Fibroblast of skin of abdomen (primary cell): ENCODE measurements around the gene WDR77. TPM values are rescaled to one million over a fixed set of nuclear protein-coding genes. Genes with fewer than 3 reads are reported as not detected.

Source experiments
- DNase-seq: peaks from one replicate; pipeline ENCODE4 v3.0.0-alpha.2; 2013
- polyA plus RNA-seq, 2 experiments: library from polyadenylated mRNA; unstranded; fragments of 120-200 nt; gene quantifications; one replicate each; pipeline ENCODE4 v1.2.1, GENCODE V29; 2013; ENCODE audit not compliant: insufficient read length in 2 of 2

WDR77 gene
- polyA plus RNA-seq (2013, experiment 1 of 2; ENCODE audit: insufficient read length), result 38.2 TPM
- polyA plus RNA-seq (2013, experiment 2 of 2; ENCODE audit: insufficient read length), result 38.3 TPM

DNA sequence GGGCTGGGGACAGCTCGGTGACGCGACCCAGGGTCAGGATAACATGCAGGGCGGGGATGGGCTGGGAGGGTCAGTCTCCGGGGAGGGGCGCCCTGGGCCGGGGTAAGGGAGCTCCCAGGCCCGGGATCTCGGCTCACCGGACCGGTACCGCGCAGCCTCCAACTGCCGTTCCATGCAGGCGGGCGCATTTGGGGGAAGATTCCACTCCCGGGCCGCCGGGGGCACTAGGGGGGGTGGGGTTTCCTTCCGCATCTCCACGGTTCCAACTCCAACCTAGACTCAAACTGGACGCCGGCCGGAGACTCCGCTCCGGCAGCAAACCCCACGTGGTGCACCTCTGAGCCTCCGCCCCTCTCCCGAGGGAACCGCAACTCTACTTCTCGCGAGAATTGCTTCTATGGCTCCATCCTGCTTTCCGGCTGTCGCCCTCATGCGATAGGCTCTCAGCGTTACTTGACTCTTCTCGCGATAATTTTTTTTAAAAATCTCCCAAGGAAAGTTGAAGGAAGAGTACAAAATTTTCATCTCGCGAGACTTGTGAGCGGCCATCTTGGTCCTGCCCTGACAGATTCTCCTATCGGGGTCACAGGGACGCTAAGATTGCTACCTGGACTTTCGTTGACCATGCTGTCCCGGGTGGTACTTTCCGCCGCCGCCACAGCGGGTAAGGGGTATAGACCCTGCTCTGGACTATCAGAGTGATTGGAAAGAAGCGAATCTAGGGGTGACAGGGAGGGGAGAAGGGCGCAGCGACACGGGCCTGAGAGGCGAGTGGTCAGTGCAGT, at the start of gene WDR77, which contains the start of gene ATP5PB:
Gene WDR77 (minus strand): TSS at position 339 of the 785 bp plus-strand sequence. CDS start 87 bp downstream, at position 252.
Gene ATP5PB (plus strand): TSS at position 547 of the 785 bp plus-strand sequence. CDS start 78 bp downstream, at position 625.
- DNase-seq, result peak; percentile 99

- DNase-seq, result no peak
Observed at GRCh38 chr1:111497592-111497991, 48.5 kb upstream of the WDR77 start.

- DNase-seq, result no peak
Observed at GRCh38 chr1:111496398-111496797, 47.3 kb upstream of the WDR77 start.

- no peak for DNase-seq
Observed at GRCh38 chr1:111491070-111491469, 42.0 kb upstream of the WDR77 start.

DNA sequence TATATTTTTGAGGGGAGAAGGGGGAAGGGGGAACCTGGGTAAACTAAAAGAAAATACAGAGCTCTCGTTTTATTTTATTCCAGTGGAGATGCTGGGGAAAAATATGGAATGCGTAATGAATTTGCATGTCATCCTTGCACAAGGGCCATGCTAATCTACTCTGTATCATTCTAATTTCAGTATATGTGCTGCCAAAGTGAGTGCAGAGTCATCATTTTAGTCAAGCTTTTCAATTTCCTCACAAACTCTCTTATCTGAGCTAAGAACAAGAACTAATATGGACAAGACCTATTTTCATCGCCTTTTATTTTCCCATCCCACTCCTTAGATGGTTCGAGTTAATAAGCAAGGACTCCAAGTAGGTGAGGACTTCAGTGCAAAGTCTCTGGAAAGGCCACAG, 41.2 kb upstream of the WDR77 start:
- DNase-seq, result no peak

GRCh38 chr1:111489604-111490003, 40.5 kb upstream of the WDR77 start:
- DNase-seq, result no peak

DNA sequence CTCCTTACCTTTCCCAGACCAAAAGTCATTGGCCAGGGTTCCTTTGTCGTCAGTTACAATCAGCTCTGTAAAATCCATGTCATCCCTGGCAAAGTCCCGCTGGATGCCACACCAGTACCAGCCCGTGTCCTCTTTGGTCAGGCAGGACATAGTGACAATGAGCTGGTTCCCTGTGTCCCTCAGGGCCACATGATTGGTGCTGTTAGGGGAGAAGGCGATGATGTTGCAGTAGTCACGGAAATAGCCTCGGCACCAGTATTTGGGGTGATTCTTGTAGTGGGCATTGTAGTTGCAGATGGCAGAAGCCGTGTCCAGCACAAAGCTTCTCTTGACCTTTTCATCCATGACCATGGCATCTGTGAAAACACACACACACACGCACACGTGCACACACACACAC, 39.6 kb upstream of the WDR77 start:
- DNase-seq, result no peak

DNA sequence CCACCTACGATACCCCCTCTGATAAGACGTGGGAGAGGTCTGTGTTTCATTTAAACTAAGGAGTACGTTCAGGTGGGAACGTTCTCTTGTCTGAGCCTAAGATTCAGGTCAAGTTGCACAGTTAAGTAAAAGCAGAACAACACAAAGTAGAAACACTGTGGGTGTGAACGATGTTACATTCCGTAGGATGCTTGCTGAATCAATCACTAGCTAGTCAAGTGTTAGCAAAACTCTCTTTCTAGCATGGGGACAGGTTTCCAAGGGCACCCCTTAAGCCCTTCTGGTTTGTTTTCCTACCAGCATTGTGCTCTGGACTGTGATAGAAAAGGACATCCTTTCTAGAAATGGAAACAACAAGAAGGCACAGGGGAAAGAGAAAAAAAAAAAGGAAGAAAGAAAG, 38.1 kb upstream of the WDR77 start:
- no peak for DNase-seq

- DNase-seq, result no peak
Observed at GRCh38 chr1:111486431-111486830, 37.4 kb upstream of the WDR77 start.

DNA sequence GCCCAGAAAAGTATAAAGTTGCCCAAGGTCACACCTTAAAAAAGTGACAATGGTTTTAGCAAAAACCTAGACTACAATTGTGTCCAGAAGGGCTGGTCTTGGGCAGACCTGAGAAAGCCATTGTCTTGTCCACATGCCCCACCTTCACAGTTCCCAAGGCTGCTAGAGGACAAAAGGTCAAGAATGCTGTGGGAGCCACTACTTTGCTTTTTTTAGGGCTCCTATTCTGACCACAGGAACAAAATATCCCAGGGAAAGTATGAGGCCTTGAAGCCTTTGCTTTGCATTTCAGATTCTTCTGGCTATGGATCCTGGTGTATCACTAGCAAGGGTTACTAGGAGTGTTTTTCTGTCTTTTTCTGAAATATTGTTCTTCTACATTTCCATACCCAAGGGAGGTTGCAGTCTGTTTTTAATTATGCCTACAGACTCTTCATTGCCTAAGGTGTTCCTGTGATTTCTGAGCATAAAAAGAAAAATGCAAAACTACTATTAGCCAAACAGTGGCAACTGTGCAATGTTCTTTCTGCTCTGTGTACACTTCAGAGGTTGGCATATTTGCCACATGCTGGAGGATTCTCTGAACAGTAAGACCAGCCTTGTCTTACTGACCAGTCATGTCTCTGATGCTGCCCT, 35.5 kb upstream of the WDR77 start:
- DNase-seq, result no peak

DNA sequence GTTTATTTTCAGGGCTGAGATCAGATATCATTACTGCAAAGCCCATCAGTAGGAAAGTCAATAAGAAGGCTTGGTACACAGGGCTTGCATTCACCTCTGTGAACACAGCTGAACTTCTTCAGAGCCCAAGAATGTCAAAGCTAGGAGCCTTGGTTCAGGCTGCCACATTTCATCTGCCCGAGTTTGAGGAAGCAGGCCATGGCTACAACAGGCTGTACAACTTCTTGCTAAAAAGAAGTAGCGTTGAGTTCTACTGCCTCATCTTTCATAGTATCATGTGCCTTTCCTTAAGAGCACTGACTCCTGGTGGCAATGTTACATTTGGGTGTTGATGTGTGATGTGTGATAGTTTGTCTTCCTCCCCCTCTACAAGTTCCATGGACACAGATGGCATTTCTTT, 34.8 kb upstream of the WDR77 start:
- no peak for DNase-seq

DNA sequence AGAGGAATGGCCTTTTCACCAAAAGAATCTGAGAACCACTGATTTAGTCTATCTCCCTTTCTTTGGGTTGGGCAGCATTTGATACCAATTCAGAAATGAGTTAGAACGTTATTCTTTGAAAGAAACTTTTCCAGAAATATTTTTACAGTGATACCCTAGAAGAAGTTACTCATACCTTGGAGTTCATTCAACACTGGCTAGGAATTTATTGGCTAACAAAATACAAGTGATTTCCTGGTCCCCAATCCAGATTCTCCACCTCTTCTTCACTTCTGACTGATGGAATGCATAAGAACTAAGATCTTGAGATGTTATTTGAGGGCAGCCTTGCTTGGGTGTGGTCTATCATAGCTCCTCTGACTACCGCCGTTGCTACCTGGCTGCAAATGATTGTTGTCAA, 34.1 kb upstream of the WDR77 start:
- DNase-seq, result peak; percentile 12

- DNase-seq, result peak; percentile 57
Observed at GRCh38 chr1:111481387-111482221, 32.5 kb upstream of the WDR77 start.

- no peak for DNase-seq
Observed at GRCh38 chr1:111480674-111481073, 31.6 kb upstream of the WDR77 start.

- DNase-seq, result no peak
Observed at GRCh38 chr1:111476761-111477309, 27.8 kb upstream of the WDR77 start.

GRCh38 chr1:111476214-111476613, 27.2 kb upstream of the WDR77 start:
- DNase-seq, result no peak

DNA sequence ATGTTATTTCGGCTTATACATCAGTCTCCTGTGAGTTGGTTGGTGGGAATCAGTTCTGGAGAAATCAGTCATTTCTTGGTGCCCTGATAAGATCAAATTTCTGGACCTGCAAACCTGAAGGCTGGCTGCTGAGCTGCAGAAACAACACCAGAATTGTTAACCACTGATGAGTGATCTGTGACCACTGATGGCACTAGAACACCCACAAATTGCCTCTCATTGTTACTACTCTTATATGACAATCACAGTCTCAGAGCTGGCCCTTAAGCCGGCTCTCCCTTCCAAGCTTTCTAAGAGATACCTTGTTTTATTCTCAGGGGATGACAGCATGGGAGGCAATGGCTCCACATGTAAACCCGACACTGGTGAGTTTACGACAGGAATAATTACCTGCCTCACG, 26.6 kb upstream of the WDR77 start:
- no peak for DNase-seq

DNA sequence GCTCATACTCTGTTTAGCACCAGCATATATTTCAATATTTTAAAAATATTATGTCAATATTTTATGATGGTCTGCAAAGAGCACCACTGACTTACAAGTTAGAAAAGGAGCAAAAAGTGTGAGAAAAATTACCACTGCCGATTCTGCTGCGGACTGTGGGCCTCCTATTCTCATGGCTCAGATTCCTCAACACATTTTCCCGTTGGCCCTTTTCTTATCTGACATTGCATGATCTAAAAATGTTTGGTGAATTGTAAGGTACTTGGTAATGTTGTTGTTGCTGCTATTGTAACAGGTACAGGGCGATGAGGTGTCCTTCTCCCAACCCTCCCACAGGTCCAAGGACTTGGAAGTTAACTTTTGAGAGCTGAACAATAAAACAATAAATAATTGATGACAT, 25.5 kb upstream of the WDR77 start:
- no peak for DNase-seq

- DNase-seq, result no peak
Observed at GRCh38 chr1:111474106-111474505, 25.1 kb upstream of the WDR77 start.

DNA sequence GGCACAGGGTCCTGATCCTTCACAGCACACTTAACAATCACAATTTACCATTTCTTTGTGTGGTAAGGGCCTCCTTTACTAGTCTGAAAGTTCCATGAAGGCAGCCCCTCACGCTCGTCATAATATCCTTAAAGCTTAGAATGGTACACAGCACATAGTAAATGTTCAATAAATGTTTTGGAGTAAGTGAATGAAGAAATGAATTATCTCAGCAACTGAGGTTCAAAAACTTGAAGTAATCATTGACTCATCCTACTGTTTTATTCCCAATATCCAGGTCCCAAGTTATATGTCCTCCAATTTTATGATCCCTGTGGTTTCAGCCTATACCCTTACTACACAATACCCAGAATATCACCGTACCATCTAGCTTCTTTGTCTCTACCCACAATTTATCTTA, 22.5 kb upstream of the WDR77 start:
- no peak for DNase-seq

GRCh38 chr1:111471012-111471411, 22.0 kb upstream of the WDR77 start:
- no peak for DNase-seq

GRCh38 chr1:111470596-111470995, 21.5 kb upstream of the WDR77 start:
- DNase-seq, result no peak

DNA sequence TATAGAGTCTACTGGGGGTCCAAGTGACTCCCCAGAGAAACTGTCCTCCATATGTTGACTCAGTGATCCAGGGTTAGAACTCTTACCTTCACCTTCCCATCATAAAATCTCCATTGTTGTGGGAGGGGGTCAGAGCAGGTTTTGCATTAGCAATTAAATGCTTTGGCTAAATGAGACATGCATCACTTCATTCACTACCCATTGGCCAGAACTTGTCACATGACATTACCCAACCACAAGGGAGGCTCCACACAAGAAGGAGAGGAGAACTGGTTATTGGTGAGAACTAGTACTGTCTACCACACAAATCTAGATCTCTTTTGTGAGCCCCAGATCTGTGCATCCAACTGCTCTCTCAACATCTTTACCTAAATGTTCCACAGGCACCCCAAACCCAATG, 20.5 kb upstream of the WDR77 start:
- DNase-seq, result no peak
